ENCODE results near the gene TRIM41. TPM values are rescaled to one million over a fixed set of nuclear protein-coding genes. Genes with fewer than 3 reads are reported as not detected.
"Not testable (repeated sequence)": the region's sequence is repeated elsewhere in the genome, so short reads cannot be mapped to it uniquely, and the experiment has no call there.

TRIM41 gene
- total RNA-seq, 1 experiment from 2014 or later: 26.8 TPM

DNA sequence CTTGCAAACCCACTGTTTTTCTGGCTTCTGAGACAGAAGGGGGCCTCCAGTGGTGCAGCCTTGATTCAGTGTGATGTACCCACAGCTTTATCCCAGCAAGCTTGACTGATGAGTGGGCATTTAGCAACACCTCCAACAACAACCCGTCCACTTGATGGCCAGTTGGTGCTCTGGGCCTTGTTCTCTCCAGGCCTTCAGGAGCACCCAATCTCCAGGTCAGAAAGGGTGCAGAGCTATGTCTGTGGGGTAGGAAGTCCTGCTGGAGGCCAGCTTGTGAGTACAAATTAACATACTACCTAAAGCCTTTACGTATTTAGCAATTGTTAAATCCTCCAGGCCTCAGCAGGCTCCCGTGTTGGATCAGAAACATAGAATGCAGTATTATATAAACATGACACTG is 48.0 kb downstream of the TRIM41 start:
- H2AFZ ChIP-seq (ENCODE audit: low read length): no peak overlapping the region
- TF ChIP-seq, protein P1, sequence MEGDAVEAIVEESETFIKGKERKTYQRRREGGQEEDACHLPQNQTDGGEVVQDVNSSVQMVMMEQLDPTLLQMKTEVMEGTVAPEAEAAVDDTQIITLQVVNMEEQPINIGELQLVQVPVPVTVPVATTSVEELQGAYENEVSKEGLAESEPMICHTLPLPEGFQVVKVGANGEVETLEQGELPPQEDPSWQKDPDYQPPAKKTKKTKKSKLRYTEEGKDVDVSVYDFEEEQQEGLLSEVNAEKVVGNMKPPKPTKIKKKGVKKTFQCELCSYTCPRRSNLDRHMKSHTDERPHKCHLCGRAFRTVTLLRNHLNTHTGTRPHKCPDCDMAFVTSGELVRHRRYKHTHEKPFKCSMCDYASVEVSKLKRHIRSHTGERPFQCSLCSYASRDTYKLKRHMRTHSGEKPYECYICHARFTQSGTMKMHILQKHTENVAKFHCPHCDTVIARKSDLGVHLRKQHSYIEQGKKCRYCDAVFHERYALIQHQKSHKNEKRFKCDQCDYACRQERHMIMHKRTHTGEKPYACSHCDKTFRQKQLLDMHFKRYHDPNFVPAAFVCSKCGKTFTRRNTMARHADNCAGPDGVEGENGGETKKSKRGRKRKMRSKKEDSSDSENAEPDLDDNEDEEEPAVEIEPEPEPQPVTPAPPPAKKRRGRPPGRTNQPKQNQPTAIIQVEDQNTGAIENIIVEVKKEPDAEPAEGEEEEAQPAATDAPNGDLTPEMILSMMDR (conservative IDR thresholded peaks at IDR 0.05; ENCODE audit: low read depth, low read length): no peak
- no peak for TF ChIP-seq EZH2 (IDR thresholded peaks at IDR 0.05; ENCODE audit: low read length, unreplicated experiment)
- DNase-seq (no peak), ATAC-seq (no peak)
- H3K9ac ChIP-seq (ENCODE audit: low read length): no peak overlapping the region
- no peaks in the 10 kb centered on the region for H3K4me1 ChIP-seq (ENCODE audit: insufficient read depth, low read length)
- ChIA-PET CTCF (no interaction called here), POLR2A (ENCODE audit: unreplicated experiment) (no interaction called here)
- H3K9me3 ChIP-seq (ENCODE audit: low read length): no peaks in the 10 kb centered on the region
- no peaks in the 10 kb centered on the region for H3F3A ChIP-seq (ENCODE audit: low read length, unreplicated experiment)
- H3K9me2 ChIP-seq (replicated peaks; ENCODE audit: low read length): no peaks in the 10 kb centered on the region
- intact Hi-C loops (cut with micrococcal nuclease): no loop called here
- no peaks in the 10 kb centered on the region for H3K27me3 ChIP-seq (ENCODE audit: low read length)
- no peaks in the 10 kb centered on the region for H3K79me2 ChIP-seq (ENCODE audit: low read length)
- H3K27ac ChIP-seq (ENCODE audit: low read length): no peak overlapping the region
- no TSS peak for BruUV-seq (replicated peaks)
- H4K20me1 ChIP-seq (ENCODE audit: low read length): no peaks in the 10 kb centered on the region
- H3K36me3 ChIP-seq (ENCODE audit: low read depth, low read length): no peaks in the 10 kb centered on the region
- H3K4me2 ChIP-seq (ENCODE audit: low read length): no peak overlapping the region
- H3K4me3 ChIP-seq (ENCODE audit: low read length): no peak overlapping the region

DNA sequence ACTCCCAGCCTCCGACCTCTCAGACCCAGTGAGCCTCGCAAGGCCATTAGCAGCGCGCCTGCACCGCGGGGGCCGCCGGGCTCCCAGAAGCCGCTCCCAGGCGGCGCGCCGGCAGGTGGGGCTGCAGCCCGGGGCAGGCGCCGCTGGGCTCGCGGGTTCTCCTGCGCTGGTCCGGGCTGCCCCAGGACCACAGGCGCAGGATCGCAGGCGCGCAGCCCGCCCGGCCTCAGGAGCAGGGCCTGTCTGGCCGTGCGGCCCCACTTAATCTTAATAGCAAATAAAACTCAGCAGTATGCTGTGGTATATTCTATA is 50.3 kb downstream of the TRIM41 start:
- H3K9me3 ChIP-seq (ENCODE audit: low read length); H3K4me1 ChIP-seq (ENCODE audit: insufficient read depth, low read length); POLR2A ChIA-PET (ENCODE audit: unreplicated experiment); H2AFZ ChIP-seq (ENCODE audit: low read length); H3F3A ChIP-seq (ENCODE audit: low read length, unreplicated experiment); intact Hi-C loops (cut with micrococcal nuclease); H4K20me1 ChIP-seq (ENCODE audit: low read length); H3K27me3 ChIP-seq (ENCODE audit: low read length); H3K36me3 ChIP-seq (ENCODE audit: low read depth, low read length); H3K27ac ChIP-seq (ENCODE audit: low read length); H3K9ac ChIP-seq (ENCODE audit: low read length); H3K79me2 ChIP-seq (ENCODE audit: low read length); H3K9me2 ChIP-seq (replicated peaks; ENCODE audit: low read length); BruUV-seq (replicated peaks); H3K4me3 ChIP-seq (ENCODE audit: low read length): not testable (repeated sequence)
- H3K4me2 ChIP-seq (ENCODE audit: low read length): peak overlapping the region; percentile 31; the same call in 1 of the 2 replicates
- ATAC-seq: peak; percentile 66
- CTCF ChIA-PET: interaction anchor here (0.6 kb wide), 1 partner anchor 22 kb away, joined by 4 read pairs; no protein-coding TSS in a partner anchor
- DNase-seq: peak; percentile 39

DNA sequence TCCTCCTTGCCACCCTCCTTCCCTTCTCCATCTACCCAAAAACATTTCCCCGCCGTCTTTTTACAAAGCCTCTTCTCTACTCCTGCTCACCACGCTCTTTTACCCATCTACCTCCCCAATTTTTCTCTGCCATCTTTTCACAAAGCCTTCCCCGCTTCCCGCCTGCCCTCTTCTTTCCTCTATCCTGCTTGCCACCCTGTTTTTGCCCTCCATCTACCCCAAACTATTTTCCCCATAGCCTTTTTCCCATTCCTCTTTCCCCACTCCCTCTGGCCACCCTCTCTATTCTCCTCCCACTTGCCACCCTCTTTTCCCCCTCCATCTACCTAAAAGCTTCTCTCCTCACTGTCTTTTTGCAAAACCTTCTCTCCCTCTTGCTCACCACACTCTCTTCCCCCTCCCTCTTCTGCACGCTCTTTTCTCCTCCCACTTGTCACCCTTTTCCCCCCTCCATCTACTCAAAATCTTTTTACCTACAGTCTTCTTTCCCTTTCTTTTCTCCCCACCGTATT is 57.2 kb downstream of the TRIM41 start:
- Histone ChIP-seq H3K4me1 (ENCODE audit: insufficient read depth, low read length) (no peaks in the 10 kb centered on the region), H3K9ac (ENCODE audit: low read length) (no peak overlapping the region), H3K36me3 (ENCODE audit: low read depth, low read length) (no peaks in the 10 kb centered on the region), H3K9me3 (ENCODE audit: low read length) (no peaks in the 10 kb centered on the region), H3K4me2 (ENCODE audit: low read length) (no peak overlapping the region), H3K27me3 (ENCODE audit: low read length) (peaks cover 5% of the 10 kb centered on the region; the same call in 1 of the 2 replicates), H3K27ac (ENCODE audit: low read length) (no peak overlapping the region), H3F3A (ENCODE audit: low read length, unreplicated experiment) (no peaks in the 10 kb centered on the region), H3K79me2 (ENCODE audit: low read length) (no peaks in the 10 kb centered on the region), H3K9me2 (replicated peaks; ENCODE audit: low read length) (no peaks in the 10 kb centered on the region), H4K20me1 (ENCODE audit: low read length) (no peaks in the 10 kb centered on the region), H2AFZ (ENCODE audit: low read length) (no peak overlapping the region), H3K4me3 (ENCODE audit: low read length) (no peak overlapping the region)
- intact Hi-C loops (cut with micrococcal nuclease): no loop called here
- ATAC-seq (no peak), DNase-seq (no peak)
- BruUV-seq (replicated peaks): no TSS peak
- ChIA-PET CTCF (no interaction called here), POLR2A (ENCODE audit: unreplicated experiment) (no interaction called here)
- TF ChIP-seq EZH2 (IDR thresholded peaks at IDR 0.05; ENCODE audit: low read length, unreplicated experiment): no peak
- no peak for TF ChIP-seq EZH2phosphoT487 (IDR thresholded peaks at IDR 0.05; ENCODE audit: borderline replicate concordance, low read length)
- TF ChIP-seq, protein P1 (conservative IDR thresholded peaks at IDR 0.05; ENCODE audit: low read depth, low read length): no peak

Data from PC-3 (cell line).